ENCODE measurements around the gene HSD11B1L.

HSD11B1L gene

GRCh38 chr19:5667751-5668271 is 13.0 kb upstream of the HSD11B1L start:
- no peak for DNase-seq

DNA sequence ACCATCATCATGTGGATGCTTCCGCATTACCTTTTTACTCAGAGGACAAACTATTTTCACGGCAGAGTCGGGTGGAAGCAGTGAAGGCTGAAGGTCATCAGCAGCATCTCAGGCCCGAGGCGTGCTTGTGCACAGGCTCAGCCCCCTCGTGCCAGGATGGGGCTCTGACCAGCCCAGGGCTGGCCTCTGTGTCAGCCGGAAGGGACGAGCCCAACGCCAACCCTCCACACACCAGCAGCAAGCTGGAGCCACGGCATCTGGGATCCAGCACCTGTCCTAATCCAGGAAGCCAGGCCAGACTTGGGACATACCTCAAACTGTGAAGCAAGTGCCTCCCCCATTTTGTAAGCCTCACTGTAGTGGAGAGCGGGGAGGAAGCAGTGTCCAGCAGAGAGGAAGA is 11.6 kb upstream of the HSD11B1L start:
- no peak for DNase-seq

DNA sequence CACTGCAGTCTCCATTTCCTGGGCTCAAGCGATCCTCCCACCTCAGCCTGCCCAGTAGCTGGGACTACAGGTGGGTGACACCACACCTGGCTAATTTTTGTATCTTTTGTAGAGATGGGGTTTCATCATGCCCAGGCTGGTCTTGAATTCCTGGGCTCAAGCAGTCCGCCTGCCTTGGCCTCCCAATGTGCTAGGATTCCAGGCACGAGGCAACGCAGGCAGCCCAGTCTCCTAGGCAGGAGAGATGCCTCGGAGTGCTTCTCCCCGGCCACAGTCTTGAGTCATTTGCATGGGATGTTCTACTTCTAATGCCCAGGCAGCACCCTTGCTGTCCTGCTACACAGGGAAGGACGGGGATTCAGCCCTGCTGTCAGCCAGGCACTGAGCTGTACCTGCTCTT is 9.2 kb upstream of the HSD11B1L start:
- DNase-seq = no peak

- no peak for DNase-seq
Measured at GRCh38 chr19:5672708-5673459, 7.9 kb upstream of the HSD11B1L start.

DNA sequence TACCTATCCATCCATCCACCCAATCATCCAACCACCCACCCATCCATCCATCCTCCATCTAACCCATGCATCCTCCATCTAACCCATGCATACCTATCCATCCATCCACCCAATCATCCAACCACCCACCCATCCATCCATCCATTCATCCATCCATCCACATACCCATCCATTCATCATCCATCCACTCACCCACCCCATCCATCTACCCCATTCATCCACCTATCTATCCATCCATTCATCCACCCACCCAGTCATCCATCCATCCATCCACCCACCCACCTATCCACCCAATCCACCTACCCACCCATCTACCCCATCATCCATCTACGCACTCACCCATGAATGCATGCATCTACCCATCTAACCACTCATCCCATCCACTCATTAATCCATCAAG is 7.1 kb upstream of the HSD11B1L start:
- no peak for DNase-seq

- DNase-seq = no peak
Measured at GRCh38 chr19:5674714-5675113, 6.1 kb upstream of the HSD11B1L start.

DNA sequence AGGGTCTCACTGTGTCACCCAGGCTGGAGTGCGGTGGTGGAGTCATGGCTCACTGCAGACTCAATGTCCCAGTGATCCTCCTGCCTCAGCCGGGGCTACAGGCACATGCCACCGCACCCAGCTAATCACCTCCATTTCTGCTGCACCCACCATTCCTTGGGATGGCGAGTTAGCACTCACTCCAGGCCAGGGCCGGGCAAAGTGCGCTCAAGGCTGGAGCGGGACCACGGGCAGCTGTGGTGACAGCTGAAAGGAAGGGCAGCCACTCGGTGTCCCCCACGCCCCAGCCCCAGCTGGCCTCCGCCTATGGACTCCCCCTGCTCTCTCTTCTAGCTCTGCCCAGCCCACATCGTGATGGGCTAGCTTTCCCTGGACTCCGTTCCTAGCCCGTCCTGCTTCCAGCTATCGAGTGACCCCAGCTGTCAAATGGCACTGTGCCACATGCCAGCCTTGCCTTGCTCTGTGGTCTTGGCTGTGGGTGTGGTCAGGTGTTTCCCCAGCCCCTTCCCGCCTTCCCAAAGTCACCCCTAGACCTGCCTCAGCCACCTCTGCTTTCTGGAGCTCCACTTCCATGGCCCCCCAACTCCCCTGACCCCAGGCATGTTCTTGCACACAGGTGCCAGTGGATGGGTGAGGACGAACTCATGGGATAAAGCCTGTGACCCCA is 4.6 kb upstream of the HSD11B1L start:
- DNase-seq = no peak

DNA sequence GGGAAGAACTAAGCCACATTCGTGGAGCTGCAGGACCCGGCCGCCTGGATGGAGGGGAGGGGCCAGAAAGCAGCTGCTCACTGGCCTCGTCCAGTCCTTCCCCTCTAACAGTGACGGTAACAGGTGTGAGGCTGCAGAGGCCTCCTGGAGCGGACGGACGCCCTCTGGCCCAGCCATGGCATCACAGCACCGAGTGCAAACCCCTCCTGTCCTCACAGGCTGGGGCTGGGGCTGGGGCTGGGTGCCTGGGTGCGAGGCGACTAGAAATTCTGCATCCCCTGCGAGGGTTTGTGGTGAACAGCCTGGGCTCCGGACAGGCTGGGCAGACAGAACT is 4.1 kb upstream of the HSD11B1L start:
- DNase-seq = no peak

DNA sequence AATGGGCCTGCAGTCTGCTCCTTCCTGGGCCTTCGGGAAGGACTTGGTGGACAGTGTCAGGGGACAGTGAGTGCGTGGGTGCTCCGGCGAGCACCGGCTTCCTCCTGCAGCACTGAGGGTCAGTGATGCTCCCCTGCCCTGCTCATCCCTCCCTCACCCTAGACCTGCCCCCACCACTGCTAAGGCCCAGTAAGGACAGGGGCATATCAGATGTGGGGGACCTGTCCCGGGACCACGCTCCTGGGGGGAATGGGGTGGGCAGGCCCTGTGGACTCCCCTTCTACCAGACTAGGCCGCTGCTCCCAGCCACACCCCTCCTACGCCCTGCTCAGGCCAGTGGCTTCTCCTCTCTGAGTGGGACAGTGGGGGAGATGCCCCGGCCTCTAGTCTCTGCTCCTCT is 3.7 kb upstream of the HSD11B1L start:
- DNase-seq = no peak

DNA sequence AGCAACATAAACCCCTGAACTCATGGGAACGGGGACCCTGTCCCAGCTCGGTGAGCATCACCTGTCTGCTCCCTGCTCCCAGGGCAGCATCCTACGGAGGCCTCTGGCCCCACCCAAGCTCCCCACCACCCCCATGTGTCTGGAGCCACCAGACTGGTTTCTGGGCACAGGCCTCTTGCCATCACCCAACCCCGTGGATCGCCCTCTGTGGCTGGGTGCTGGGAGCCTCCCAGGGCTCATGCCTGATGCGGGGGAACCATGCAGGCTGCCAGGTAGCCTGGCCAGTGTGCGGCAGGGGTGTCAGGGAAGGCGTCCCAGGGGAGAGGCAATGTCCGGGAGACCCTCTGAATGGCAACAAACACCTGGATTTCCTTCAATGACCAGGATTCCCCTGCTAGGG is 3.2 kb upstream of the HSD11B1L start:
- no peak for DNase-seq

DNA sequence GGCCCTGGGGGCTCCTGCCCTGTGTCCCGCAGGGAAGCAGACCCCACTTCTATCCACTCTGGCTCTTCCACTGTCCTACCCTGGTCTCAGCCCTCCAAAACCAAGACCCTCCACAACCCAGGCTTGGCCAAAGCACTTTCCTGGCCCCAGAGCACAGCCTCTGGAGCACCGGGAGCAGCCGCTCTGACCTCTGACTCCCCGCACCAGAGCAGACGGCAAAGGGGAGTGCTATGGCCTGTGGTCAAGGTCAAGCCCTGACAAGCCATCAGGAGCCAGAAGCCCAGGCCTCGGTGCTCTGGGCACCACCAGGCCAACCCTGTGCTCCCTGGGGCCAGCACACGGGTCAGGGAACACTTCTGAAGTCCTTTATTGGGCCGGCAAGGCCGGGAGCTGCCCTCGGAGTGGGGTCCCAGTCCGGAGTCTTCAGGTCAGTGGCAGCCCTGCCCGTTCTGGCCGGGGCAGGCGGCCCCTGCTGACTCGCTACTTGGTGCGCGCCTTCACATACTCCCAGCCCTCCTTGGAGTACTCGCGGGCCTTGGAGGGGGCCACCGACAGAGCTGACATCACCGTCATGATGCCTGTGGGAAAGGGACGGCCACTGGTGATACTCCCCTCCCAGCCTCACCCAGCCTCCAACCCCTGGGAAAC is 2.6 kb upstream of the HSD11B1L start:
- DNase-seq = no peak

GRCh38 chr19:5679289-5680083 is 1.3 kb upstream of the HSD11B1L start:
- DNase-seq = no peak

- DNase-seq = no peak
Measured at GRCh38 chr19:5680084-5680436, 767 bp upstream of the HSD11B1L start.

DNA sequence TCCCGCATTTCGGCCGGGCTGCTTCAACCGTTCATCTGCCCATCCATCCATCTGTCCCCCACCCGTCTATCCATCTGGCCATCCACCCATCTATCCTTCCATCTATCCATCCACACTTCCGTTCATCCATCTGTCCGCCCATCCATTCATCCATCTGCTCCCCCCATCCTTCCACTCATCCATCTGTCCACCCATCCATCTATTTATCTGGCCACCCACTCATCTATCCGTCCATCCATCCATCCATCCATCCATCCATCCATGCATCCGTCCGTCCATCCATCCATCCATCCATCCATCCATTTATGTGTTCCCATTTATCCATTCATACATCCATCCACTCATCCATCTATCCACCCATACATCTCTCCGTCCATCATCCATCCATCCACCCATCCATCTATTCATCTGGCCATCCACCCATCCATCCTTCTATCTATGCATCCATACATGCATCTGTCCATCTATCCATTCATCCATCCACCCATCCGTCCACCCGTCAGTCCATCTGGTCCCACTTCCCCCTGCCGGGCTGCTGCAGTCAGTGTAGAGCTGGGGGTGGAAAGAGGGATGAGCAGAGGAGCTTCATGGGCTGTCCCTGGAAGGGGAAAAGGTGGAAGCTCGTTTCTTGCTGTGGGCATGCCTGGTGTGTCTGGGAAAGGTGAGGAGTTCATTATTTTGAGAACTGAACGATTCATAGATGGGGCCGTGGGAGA is 722 bp downstream of the HSD11B1L start:
- DNase-seq = no peak

DNA sequence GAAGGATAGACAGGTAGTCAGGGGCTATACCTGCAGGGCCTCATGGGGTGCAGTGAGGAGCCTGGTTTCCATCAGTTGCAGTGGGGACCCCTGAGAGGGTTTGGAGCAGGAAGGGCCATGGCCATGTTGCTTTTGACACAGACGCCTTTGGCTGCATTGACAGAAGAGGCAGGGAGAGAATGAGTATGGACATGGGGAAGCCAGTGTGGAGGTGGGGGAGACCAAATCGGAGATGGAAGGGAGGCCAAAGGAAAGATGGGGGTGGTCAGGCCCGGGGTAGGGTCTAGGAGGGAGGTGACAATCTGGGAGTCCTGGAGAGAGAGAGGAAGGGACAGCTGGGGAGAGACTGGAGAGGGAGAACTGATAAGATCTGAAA is 1.3 kb downstream of the HSD11B1L start:
- DNase-seq = no peak

GRCh38 chr19:5683177-5683886 is 2.5 kb downstream of the HSD11B1L start:
- no peak for DNase-seq

GRCh38 chr19:5684694-5685430 is 4.0 kb downstream of the HSD11B1L start:
- DNase-seq = no peak

- DNase-seq = no peak
Measured at GRCh38 chr19:5686326-5686646, 5.5 kb downstream of the HSD11B1L start.

GRCh38 chr19:5686647-5687359 is 6.0 kb downstream of the HSD11B1L start:
- DNase-seq = peak; percentile 20

- DNase-seq = no peak
Measured at GRCh38 chr19:5687360-5688198, 6.8 kb downstream of the HSD11B1L start.

Measured in NCI-H187 treated with DMSO at 0.1 percent for 48 hours (cell line).